ENCODE data around the gene NKAIN2.
"Not testable (repeated sequence)": the region's sequence is repeated elsewhere in the genome, so short reads cannot be mapped to it uniquely, and the experiment has no call there.

NKAIN2 gene

GRCh38 chr6:124339610-124340334 is 536.1 kb downstream of the NKAIN2 start:
- H3K4me3 ChIP-seq (ENCODE audit: low read depth, low read length): no peak overlapping the region
- no peak for TF ChIP-seq CTCF (IDR thresholded peaks at IDR 0.05; ENCODE audit: low read depth, low read length, missing control alignments)
- in situ Hi-C loops (cut with HindIII; ENCODE audit: low sequenced_read_pairs): no loop called here
- no peak for DNase-seq (ENCODE audit: low read depth)

- DNase-seq (ENCODE audit: low read depth); H3K4me3 ChIP-seq (ENCODE audit: low read depth, low read length); in situ Hi-C loops (cut with HindIII; ENCODE audit: low sequenced_read_pairs): not testable (repeated sequence)
Measured at GRCh38 chr6:124348339-124348738, 544.7 kb downstream of the NKAIN2 start.

GRCh38 chr6:124355146-124355545 is 551.5 kb downstream of the NKAIN2 start:
- in situ Hi-C loops (cut with HindIII; ENCODE audit: low sequenced_read_pairs): no loop called here
- H3K4me3 ChIP-seq (ENCODE audit: low read depth, low read length): no peak overlapping the region
- no peak for DNase-seq (ENCODE audit: low read depth)
- no peak for TF ChIP-seq CTCF (IDR thresholded peaks at IDR 0.05; ENCODE audit: low read depth, low read length, missing control alignments)

- in situ Hi-C loops (cut with HindIII; ENCODE audit: low sequenced_read_pairs): no loop called here
- no peak overlapping the region for H3K4me3 ChIP-seq (ENCODE audit: low read depth, low read length)
- no peak for DNase-seq (ENCODE audit: low read depth)
- TF ChIP-seq CTCF (IDR thresholded peaks at IDR 0.05; ENCODE audit: low read depth, low read length, missing control alignments): no peak
Measured at GRCh38 chr6:124356276-124356810, 552.7 kb downstream of the NKAIN2 start.

GRCh38 chr6:124356811-124357210 is 553.1 kb downstream of the NKAIN2 start:
- DNase-seq (ENCODE audit: low read depth): no peak
- no peak for TF ChIP-seq CTCF (IDR thresholded peaks at IDR 0.05; ENCODE audit: low read depth, low read length, missing control alignments)
- in situ Hi-C loops (cut with HindIII; ENCODE audit: low sequenced_read_pairs): no loop called here
- H3K4me3 ChIP-seq (ENCODE audit: low read depth, low read length): no peak overlapping the region

- H3K4me3 ChIP-seq (ENCODE audit: low read depth, low read length): no peak overlapping the region
- DNase-seq (ENCODE audit: low read depth): peak; percentile 28
- TF ChIP-seq CTCF (IDR thresholded peaks at IDR 0.05; ENCODE audit: low read depth, low read length, missing control alignments): no peak
- in situ Hi-C loops (cut with HindIII; ENCODE audit: low sequenced_read_pairs): no loop called here
Measured at GRCh38 chr6:124368131-124368530, 564.5 kb downstream of the NKAIN2 start.

GRCh38 chr6:124371974-124372475 is 568.4 kb downstream of the NKAIN2 start:
- TF ChIP-seq CTCF (IDR thresholded peaks at IDR 0.05; ENCODE audit: low read depth, low read length, missing control alignments): no peak
- no peak for DNase-seq (ENCODE audit: low read depth)
- no peak overlapping the region for H3K4me3 ChIP-seq (ENCODE audit: low read depth, low read length)
- in situ Hi-C loops (cut with HindIII; ENCODE audit: low sequenced_read_pairs): no loop called here
